Fibroblast of pulmonary artery (primary cell): Measurements from ENCODE around the gene SLX4.

ENCODE experiments used
- DNase-seq: peaks from one replicate; pipeline ENCODE4 v3.0.0-alpha.2; 2010; ENCODE audit warnings: low read depth
- H3K4me3 ChIP-seq: replicated peaks from 2 replicates; pipeline ENCODE4 v1.5.1; 2011; ENCODE audit warnings: low read depth, mild to moderate bottlenecking, control low read depth, low read length, moderate library complexity
- CTCF ChIP-seq: IDR thresholded peaks from 2 replicates; pipeline ENCODE4 v1.5.1; 2011; ENCODE audit warnings: mild to moderate bottlenecking, control low read depth, low read length, inconsistent platforms; ENCODE audit errors: missing control alignments

Gene SLX4

GRCh38 chr16:3640207-3640606, 28.8 kb upstream of the SLX4 start:
- no peak overlapping the region for H3K4me3 ChIP-seq
- DNase-seq: no peak
- TF ChIP-seq CTCF: no peak

DNA sequence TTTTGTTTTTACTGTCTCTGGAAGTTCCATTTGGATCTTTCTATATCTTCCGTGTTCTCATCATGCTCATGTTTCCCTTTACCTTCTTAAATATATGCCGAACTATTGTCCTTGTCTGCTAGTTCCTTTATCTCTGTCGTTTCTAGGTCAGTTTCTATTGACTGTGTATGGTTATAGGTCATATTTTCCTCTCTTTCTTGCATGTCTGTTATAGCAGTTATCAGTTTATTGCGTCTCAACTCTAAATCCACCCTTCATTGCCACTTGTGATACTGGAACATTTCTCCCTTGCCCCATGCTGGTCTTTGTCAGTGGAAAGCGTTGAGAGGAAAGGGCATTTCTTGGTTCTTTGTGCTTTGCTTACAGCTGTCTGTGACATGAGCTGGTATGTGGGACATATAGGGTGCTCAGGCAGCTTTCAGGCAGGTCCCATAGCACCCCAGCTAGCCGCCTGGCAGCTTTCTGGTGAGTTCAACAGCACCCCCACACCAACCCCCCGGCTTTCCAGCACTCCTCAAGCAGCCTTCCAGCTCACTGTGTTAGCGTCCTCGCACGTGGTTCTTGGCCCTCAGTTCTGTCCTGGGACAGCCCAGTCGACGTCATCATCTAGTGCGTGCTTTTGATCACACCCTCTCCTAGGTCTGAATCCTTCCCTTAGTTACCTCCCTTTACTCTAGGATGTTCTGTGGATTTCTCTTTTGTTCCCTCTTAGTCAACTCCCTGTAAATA, 27.7 kb upstream of the SLX4 start:
- no peak overlapping the region for H3K4me3 ChIP-seq
- no peak for TF ChIP-seq CTCF
- no peak for DNase-seq

- H3K4me3 ChIP-seq: no peak overlapping the region
- TF ChIP-seq CTCF: no peak
- DNase-seq: peak; percentile 36
Measured at GRCh38 chr16:3637371-3637923, 26.0 kb upstream of the SLX4 start.

GRCh38 chr16:3625911-3626732, 14.7 kb upstream of the SLX4 start:
- no peak for TF ChIP-seq CTCF
- no peak overlapping the region for H3K4me3 ChIP-seq
- peak; percentile 75 for DNase-seq

GRCh38 chr16:3625331-3625730, 13.9 kb upstream of the SLX4 start:
- TF ChIP-seq CTCF: no peak
- DNase-seq: no peak
- no peak overlapping the region for H3K4me3 ChIP-seq

GRCh38 chr16:3623642-3624041, 12.2 kb upstream of the SLX4 start:
- H3K4me3 ChIP-seq: no peak overlapping the region
- TF ChIP-seq CTCF: no peak
- DNase-seq: no peak
